GM12891 (cell line): Measurements from ENCODE around the gene SLC44A3.

Experiments
- DNase-seq: peaks from one replicate; pipeline ENCODE4 v3.0.0; 2011; ENCODE audit warnings: low spot score; ENCODE audit not compliant: insufficient read length
- FAIRE-seq: peaks from 2 replicates; lab custom pipeline; 2011; peaks lifted over from hg19 to GRCh38; lab: Jason Lieb, UNC
- PAX5 ChIP-seq: IDR thresholded peaks from 2 replicates; pipeline ENCODE4 v1.6.1; 2011; ENCODE audit warnings: low read length, moderate library complexity, mild to moderate bottlenecking; ENCODE audit not compliant: insufficient read depth, severe bottlenecking
- POLR2A ChIP-seq: IDR thresholded peaks from 2 replicates; pipeline ENCODE4 v1.6.1; 2011; ENCODE audit warnings: low read depth, low read length, control low read depth
- POLR2AphosphoS5 ChIP-seq: IDR thresholded peaks from 2 replicates; pipeline ENCODE4 v1.6.1; 2011; ENCODE audit warnings: low read depth, low read length, control low read depth
- POU2F2 ChIP-seq: IDR thresholded peaks from 2 replicates; pipeline ENCODE4 v1.6.1; 2011; ENCODE audit warnings: low read depth, mild to moderate bottlenecking, control low read depth, low read length, moderate library complexity
- SPI1 ChIP-seq: IDR thresholded peaks from 2 replicates; pipeline ENCODE4 v1.6.1; 2011; ENCODE audit warnings: low read depth, low read length, control low read depth
- TAF1 ChIP-seq: IDR thresholded peaks from 2 replicates; pipeline ENCODE4 v1.6.1; 2011; ENCODE audit warnings: low read depth, low read length, control low read depth

The SLC44A3 gene

GRCh38 chr1:94883691-94884090 lies 63.5 kb downstream of the SLC44A3 start:
- no peak for DNase-seq
- FAIRE-seq = no peak
- TF ChIP-seq PAX5 (no peak), POU2F2 (no peak), SPI1 (no peak), TAF1 (no peak), POLR2AphosphoS5 (no peak), POLR2A (no peak)

- no peak for TF ChIP-seq SPI1
- no peak for FAIRE-seq
- no peak for DNase-seq
Measured at GRCh38 chr1:94884106-94884505, 63.9 kb downstream of the SLC44A3 start.

GRCh38 chr1:94884507-94884906 lies 64.3 kb downstream of the SLC44A3 start:
- no peak for FAIRE-seq
- TF ChIP-seq PAX5 (no peak), POLR2A (no peak), POLR2AphosphoS5 (no peak), SPI1 (no peak), TAF1 (no peak), POU2F2 (no peak)
- DNase-seq = no peak

- DNase-seq (no peak), FAIRE-seq (no peak)
- no peak for TF ChIP-seq PAX5
- TF ChIP-seq POU2F2 = no peak
- TF ChIP-seq TAF1 = no peak
- no peak for TF ChIP-seq POLR2AphosphoS5
- TF ChIP-seq SPI1 = no peak
- TF ChIP-seq POLR2A = no peak
Measured at GRCh38 chr1:94886361-94886760, 66.2 kb downstream of the SLC44A3 start.

GRCh38 chr1:94887106-94887505 lies 66.9 kb downstream of the SLC44A3 start:
- no peak for FAIRE-seq
- DNase-seq = no peak
- TF ChIP-seq POLR2AphosphoS5 (no peak), POLR2A (no peak), SPI1 (no peak), PAX5 (no peak), POU2F2 (no peak), TAF1 (no peak)

- no peak for TF ChIP-seq PAX5
- no peak for TF ChIP-seq POLR2A
- TF ChIP-seq SPI1 = no peak
- no peak for TF ChIP-seq POU2F2
- TF ChIP-seq POLR2AphosphoS5 = no peak
- no peak for TF ChIP-seq TAF1
- FAIRE-seq = no peak
- no peak for DNase-seq
Measured at GRCh38 chr1:94887603-94888171, 67.5 kb downstream of the SLC44A3 start.

GRCh38 chr1:94888201-94888600 lies 68.0 kb downstream of the SLC44A3 start:
- TF ChIP-seq POU2F2 (no peak), TAF1 (no peak), PAX5 (no peak), POLR2A (no peak), SPI1 (no peak), POLR2AphosphoS5 (no peak)
- no peak for FAIRE-seq
- DNase-seq = no peak

- no peak for FAIRE-seq
- TF ChIP-seq POLR2AphosphoS5 (no peak), PAX5 (no peak), TAF1 (no peak), POU2F2 (no peak), SPI1 (no peak), POLR2A (no peak)
- DNase-seq = no peak
Measured at GRCh38 chr1:94892604-94893254, 72.6 kb downstream of the SLC44A3 start.

GRCh38 chr1:94894630-94895029 lies 74.5 kb downstream of the SLC44A3 start:
- TF ChIP-seq POLR2A (no peak), SPI1 (no peak)
- FAIRE-seq (no peak), DNase-seq (no peak)

GRCh38 chr1:94895518-94895917 lies 75.4 kb downstream of the SLC44A3 start:
- no peak for FAIRE-seq
- no peak for DNase-seq
- TF ChIP-seq POLR2A = no peak
- no peak for TF ChIP-seq TAF1
- TF ChIP-seq POLR2AphosphoS5 = no peak
- no peak for TF ChIP-seq POU2F2
- TF ChIP-seq PAX5 = no peak
- no peak for TF ChIP-seq SPI1
